Glutamatergic neuron (in vitro differentiated cells): ENCODE results near the gene PIEZO1. TPM values are rescaled to one million over a fixed set of nuclear protein-coding genes. Genes with fewer than 3 reads are reported as not detected.
A peak's percentile ranks its signal among the peaks of the same experiment; 100 is the strongest.

Experiments used
- DNase-seq: peaks from one replicate; pipeline ENCODE4 v3.0.0; 2022
- H3K27ac Mint-ChIP-seq: one replicate; pipeline ENCODE4 v1.8.0; 2020; ENCODE audit warnings: mild to moderate bottlenecking, mixed read lengths, inconsistent platforms; ENCODE audit not compliant: unreplicated experiment
- H3K27me3 Mint-ChIP-seq: one replicate; pipeline ENCODE4 v1.8.0; 2020; ENCODE audit warnings: mild to moderate bottlenecking, moderate library complexity, mixed read lengths, inconsistent platforms; ENCODE audit not compliant: unreplicated experiment
- H3K36me3 Mint-ChIP-seq: one replicate; pipeline ENCODE4 v1.8.0; 2020; ENCODE audit warnings: mild to moderate bottlenecking, mixed read lengths, inconsistent platforms; ENCODE audit not compliant: unreplicated experiment
- H3K4me1 Mint-ChIP-seq: one replicate; pipeline ENCODE4 v1.8.0; 2020; ENCODE audit warnings: mild to moderate bottlenecking, low read depth, mixed read lengths, inconsistent platforms; ENCODE audit not compliant: unreplicated experiment
- H3K4me3 Mint-ChIP-seq: one replicate; pipeline ENCODE4 v1.8.0; 2020; ENCODE audit warnings: mild to moderate bottlenecking, mixed read lengths, inconsistent platforms; ENCODE audit not compliant: unreplicated experiment
- H3K9me3 Mint-ChIP-seq: one replicate; pipeline ENCODE4 v1.8.0; 2020; ENCODE audit warnings: mild to moderate bottlenecking, moderate library complexity, mixed read lengths, inconsistent platforms; ENCODE audit not compliant: unreplicated experiment
- CTCF ChIP-seq: fragments of 200-600 bp; sonication (generic); IDR thresholded peaks from one replicate; pipeline ENCODE4 v1.5.0; 2021; ENCODE audit not compliant: partially characterized antibody, unreplicated experiment
- total RNA-seq: library from RNA; stranded (reverse); fragmentation: NEBNext Ultra II Directional; extraction: Animal tissue kit (Norgen Biotek cat#: 25700); gene quantifications from one replicate; pipeline ENCODE4 v1.2.1, GENCODE V29; 2021; ENCODE audit not compliant: unreplicated experiment

Gene PIEZO1
- total RNA-seq, 1 donor from 2014 or later, result 12.3 TPM

- TF ChIP-seq CTCF, result peak; percentile 76
- DNase-seq, result peak; percentile 65
- Mint-ChIP-seq H3K4me3 (no peak overlapping the region), H3K4me1 (peaks cover 4% of the 10 kb centered on the region), H3K27me3 (no peaks in the 10 kb centered on the region), H3K9me3 (peaks cover 2% of the 10 kb centered on the region), H3K36me3 (no peaks in the 10 kb centered on the region), H3K27ac (no peak overlapping the region)
Observed at GRCh38 chr16:88815901-88816589, 31.0 kb upstream of the PIEZO1 start.

DNA sequence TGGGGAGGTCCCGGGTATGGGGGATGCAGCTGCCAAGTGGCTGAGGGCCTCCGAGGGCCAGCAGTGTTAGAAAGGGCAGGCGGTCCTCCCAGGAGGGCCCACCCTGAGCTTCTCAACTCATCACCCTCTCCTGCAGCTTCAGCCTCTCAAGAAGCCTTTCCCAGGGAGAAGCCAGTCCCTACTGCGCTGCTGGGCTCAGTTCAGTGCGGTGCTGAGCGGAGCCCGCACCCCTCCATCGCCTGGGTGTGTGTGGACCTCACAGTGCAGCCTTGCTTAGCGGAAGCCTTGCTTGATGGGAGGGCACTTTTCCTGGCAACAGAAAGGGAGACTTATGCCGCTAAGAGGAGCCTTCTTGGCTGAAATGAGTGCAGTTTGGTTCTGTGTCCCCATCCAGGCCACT is 30.2 kb upstream of the PIEZO1 start:
- no peak for TF ChIP-seq CTCF
- Mint-ChIP-seq H3K36me3 (no peaks in the 10 kb centered on the region), H3K4me3 (no peak overlapping the region), H3K27me3 (no peaks in the 10 kb centered on the region), H3K9me3 (peaks cover 2% of the 10 kb centered on the region), H3K27ac (no peak overlapping the region), H3K4me1 (peaks cover 4% of the 10 kb centered on the region)
- DNase-seq, result no peak

GRCh38 chr16:88814144-88814502 is 29.1 kb upstream of the PIEZO1 start:
- Mint-ChIP-seq H3K4me3 (peak overlapping the region; percentile 1), H3K27ac (no peak overlapping the region)
- no peak for TF ChIP-seq CTCF

GRCh38 chr16:88813269-88814143 is 28.5 kb upstream of the PIEZO1 start:
- Mint-ChIP-seq H3K4me3 (peak overlapping the region; percentile 1), H3K36me3 (no peaks in the 10 kb centered on the region), H3K27me3 (peaks cover 1% of the 10 kb centered on the region), H3K27ac (peak overlapping the region; percentile 15), H3K9me3 (peaks cover 2% of the 10 kb centered on the region), H3K4me1 (peaks cover 4% of the 10 kb centered on the region)
- DNase-seq, result no peak
- no peak for TF ChIP-seq CTCF

More at GRCh38 chr16:88814144-88814502, 29.1 kb upstream of the PIEZO1 start:
- DNase-seq, result no peak
- H3K4me1 Mint-ChIP-seq, result peaks cover 4% of the 10 kb centered on the region
- peaks cover 1% of the 10 kb centered on the region for H3K27me3 Mint-ChIP-seq
- no peaks in the 10 kb centered on the region for H3K36me3 Mint-ChIP-seq
- H3K9me3 Mint-ChIP-seq, result peaks cover 2% of the 10 kb centered on the region
